GM19351 (cell line): ENCODE measurements around the gene LMAN1L.

ENCODE experiments used
- ATAC-seq: cut with Tn5 transposase; IDR thresholded peaks from one replicate; pipeline ENCODE4 v1.9.1; 2021; ENCODE audit warnings: mild to moderate bottlenecking, moderate library complexity; ENCODE audit not compliant: unreplicated experiment

LMAN1L gene

GRCh38 chr15:74833376-74834107, 20.9 kb downstream of the LMAN1L start:
- no peak for ATAC-seq

GRCh38 chr15:74835312-74835823, 22.7 kb downstream of the LMAN1L start:
- no peak for ATAC-seq

DNA sequence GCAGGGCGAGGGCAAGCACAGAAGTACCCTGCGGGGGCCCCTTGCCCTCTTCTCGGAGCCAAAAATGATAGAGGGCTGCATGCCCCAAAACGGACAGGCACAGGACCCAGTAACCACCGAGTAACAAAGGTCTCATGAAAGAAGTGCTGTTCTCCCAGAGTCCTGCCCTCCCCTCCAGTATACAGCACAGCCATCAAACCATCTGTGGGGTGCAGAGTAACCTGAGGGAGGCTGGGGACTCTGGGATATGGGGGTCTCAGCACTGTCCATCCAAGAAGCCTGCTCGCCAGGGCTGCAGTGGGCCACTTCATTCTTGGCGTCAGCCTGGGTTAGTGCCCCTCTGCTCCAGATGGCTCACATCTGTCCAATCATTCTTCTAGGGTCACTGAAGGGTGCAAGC, 24.2 kb downstream of the LMAN1L start:
- ATAC-seq: no peak

- ATAC-seq: no peak
Measured at GRCh38 chr15:74837482-74838136, 25.0 kb downstream of the LMAN1L start.

DNA sequence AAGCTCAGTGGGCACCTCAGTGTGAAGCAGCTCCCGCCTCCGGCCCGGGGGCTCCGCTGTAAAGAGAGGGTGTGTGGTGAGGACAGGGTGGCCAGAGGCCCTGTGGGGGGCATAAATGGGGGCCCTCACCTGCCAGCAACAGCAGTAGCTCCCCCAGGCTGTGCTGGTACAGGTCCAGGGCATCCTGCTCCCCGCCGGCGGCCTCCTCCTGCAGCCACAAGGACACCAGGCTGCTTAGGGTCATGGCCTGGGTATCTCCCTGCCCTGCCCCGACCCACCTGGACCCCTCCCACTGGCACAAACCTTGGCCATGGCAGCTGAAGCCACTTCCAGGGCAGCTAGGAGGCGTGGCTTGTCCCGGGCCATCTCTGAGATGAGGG, 25.5 kb downstream of the LMAN1L start:
- no peak for ATAC-seq

- ATAC-seq: no peak
Measured at GRCh38 chr15:74838746-74839525, 26.3 kb downstream of the LMAN1L start.

GRCh38 chr15:74839526-74840395, 27.1 kb downstream of the LMAN1L start:
- no peak for ATAC-seq

GRCh38 chr15:74840851-74841775, 28.5 kb downstream of the LMAN1L start:
- no peak for ATAC-seq

DNA sequence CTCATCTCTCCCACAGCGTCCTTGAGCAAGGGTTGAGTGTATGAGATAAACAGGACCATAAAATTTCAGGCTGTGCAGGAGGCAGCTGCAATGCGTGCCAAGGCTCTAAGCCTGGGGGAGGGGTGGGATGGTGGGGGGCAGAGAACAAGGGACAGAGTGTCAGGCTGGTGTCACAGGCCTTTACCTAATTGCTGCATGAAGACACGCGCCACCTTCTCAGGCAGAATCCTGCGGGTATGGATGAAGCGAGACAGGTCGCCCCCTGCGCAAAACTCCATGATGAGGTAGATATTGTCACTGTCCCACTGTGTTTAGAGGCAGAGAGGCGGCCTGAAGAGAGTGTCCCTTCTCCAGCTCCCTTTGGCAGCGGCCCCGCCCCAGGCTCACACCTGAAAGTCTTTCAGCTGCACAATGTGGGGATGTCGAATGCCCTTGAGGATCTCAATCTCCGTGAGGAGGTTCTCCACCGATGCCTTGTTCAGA, 29.3 kb downstream of the LMAN1L start:
- no peak for ATAC-seq

GRCh38 chr15:74842581-74843444, 30.2 kb downstream of the LMAN1L start, which contains the start of gene ULK3:
Gene ULK3, minus strand, starts transcription at chr15:74843156. Its CDS starts 51 bp downstream, at chr15:74843105.
- peak; percentile 81 for ATAC-seq

DNA sequence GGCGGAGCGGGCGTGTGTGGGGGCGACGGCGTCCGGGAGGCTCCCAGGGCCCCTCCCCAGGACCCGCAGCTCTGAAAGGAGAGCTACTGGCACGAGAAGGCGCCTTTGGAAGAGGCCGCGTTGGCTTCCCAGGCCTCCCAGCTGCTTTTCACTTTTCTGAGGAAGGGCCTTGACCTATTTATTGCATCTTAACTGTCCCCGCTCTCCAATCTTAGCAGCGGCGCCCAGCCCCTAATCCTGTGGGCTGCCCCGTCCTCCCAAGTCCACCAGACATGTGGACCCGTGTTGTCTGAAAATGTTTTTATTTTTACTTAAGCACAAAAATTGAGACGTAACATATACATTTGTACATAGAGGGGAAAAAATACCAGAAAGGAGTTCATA, 30.8 kb downstream of the LMAN1L start:
- no peak for ATAC-seq

GRCh38 chr15:74843891-74844299, 31.3 kb downstream of the LMAN1L start:
- ATAC-seq: no peak

- no peak for ATAC-seq
Measured at GRCh38 chr15:74844319-74845207, 31.9 kb downstream of the LMAN1L start.

GRCh38 chr15:74845208-74845568, 32.6 kb downstream of the LMAN1L start:
- no peak for ATAC-seq

GRCh38 chr15:74845581-74845980, 32.9 kb downstream of the LMAN1L start:
- no peak for ATAC-seq

GRCh38 chr15:74847432-74847831, 34.8 kb downstream of the LMAN1L start:
- ATAC-seq: no peak

DNA sequence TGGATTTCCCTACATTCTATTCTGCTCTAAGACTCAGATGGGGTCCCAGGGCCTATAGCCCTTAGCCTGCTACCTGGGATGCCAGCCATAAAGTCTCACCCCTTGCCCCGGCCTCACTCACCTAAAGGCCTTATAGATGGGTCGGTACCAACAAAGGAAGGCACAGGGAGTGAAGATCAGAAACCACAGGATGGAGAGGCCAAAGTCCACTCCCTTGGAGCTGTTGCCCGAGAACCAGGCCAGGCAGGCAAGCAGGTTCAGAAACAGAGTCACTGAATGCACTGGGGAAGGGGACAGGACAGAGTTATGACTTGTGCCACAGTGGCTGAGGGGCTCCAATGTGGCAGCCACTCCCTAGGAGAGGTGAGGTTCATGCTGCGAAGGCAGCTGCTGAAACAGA, 37.8 kb downstream of the LMAN1L start:
- no peak for ATAC-seq
